Stimulated activated CD4-positive, alpha-beta T cell treated with anti-CD3 and anti-CD28 coated beads, TNF-alpha, amount 100 ng/mL, for 24 hours (primary cell): ENCODE measurements around the gene SAPCD1.

Source experiments
- DNase-seq, 3 experiments: peaks; one replicate each; pipeline ENCODE4 v3.0.0-alpha.2; 2020; ENCODE audit warnings: low read depth in 3 of 3

The SAPCD1 gene

DNA sequence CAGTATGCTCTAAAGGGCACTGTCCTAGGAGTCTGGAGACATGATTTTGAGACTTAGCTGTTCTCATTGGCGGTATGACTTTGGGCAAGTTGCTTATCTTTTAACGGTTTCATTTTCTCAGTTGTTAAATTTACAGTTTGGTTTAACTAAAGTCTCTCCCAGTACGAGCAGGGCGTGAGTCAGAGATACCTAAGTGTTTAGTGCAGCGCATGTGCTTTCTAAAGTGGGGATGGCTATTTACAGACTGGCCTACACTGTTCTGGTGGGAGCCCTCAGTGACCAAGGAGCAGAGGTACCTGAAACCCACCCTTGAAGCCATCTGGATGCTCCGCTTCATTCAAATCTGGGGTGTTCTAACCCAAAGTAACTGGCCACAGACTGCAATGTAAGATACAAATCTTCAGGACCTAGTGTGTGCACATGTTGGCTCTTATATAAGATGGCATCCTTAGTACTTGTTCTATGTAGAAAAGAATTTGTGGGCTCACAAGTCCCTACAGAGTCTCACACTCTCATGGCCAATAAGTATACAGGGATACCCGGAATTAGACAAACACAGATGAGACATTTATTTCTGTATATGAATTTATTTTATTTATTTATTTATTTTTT is 11.9 kb upstream of the SAPCD1 start:
- no peak for DNase-seq

DNA sequence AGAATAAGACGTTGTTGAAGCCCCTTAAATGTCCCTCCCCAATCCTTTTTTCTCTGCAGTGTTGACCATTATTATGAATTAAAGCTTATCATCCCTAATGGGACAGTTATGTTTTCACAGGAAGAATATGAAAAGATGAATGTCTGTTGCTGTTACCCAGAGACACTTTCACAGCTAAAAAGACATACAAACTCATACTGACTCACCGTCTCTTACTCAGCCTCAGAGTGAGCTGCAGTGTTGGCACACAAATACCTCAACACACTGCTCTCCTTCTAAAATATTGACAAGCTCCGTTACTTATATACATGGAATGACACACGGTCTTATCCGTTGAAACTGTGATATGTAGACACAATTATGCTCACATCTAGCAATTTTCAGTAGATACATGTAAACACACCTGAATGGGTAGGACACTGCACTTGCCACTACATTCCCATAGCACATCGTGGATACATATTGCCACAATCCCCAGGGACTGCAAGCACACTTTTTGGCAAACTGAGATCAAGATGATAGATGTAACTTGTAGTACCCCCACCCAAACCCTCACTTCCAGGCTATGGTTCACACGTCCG is 9.6 kb upstream of the SAPCD1 start:
- no peak for DNase-seq

DNA sequence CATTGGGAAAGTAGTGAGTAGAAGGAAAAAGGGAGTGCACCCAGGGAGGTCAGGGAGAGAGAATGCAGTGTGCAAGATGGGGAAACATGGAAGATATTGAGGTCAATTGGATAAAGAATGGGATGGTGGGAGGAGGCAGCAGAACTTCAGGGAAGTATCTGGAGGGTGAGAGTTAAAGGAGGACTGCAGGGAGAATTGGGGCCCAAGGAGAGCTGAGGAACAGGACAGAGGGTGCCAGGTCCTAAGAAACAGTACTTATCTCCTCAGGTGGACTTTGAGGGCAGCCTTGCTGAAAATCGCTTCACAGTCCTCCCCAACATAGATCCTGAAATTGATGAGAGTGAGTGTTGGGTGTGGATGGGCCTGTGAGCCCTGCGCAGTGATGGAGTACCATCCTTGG is 4.2 kb upstream of the SAPCD1 start:
- DNase-seq, result no peak

DNA sequence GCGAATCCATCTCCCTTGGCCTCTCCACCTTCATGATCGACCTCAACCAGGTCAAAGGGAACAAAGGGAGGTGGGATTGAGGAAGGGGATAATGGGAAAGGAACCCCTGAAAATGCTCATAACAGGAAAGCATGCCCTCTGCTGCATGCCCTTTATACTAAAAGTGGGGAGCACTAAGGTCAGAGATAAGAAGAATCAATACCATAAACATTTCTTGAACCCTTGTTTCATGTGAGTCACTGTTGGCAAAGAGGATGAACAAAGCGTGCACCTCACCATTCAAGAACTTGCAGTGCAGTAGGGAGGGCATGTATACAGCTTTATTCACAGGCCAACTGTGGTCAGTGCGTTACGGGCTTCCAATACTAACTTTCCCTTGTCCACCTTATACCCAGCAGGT is 1.7 kb upstream of the SAPCD1 start:
- no peak for DNase-seq

DNA sequence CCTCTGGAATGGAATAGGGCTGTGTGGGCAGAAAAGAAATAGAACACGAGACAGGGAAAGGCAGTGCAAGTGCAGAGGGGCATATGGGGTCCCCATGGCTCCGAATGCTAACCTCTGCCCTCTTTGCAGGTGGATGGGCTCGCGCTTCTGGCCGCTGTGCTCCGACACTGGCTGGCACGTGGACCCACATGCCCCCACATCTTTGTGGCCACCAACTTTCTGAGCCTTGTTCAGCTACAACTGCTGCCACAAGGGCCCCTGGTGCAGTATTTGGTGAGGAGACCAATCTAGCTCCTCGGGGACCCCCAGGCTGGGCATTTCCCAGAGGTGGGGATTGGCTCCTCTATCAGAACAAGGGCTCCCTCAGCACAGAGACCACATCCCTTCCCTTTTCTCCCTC is 1.1 kb upstream of the SAPCD1 start:
- DNase-seq, result no peak

DNA sequence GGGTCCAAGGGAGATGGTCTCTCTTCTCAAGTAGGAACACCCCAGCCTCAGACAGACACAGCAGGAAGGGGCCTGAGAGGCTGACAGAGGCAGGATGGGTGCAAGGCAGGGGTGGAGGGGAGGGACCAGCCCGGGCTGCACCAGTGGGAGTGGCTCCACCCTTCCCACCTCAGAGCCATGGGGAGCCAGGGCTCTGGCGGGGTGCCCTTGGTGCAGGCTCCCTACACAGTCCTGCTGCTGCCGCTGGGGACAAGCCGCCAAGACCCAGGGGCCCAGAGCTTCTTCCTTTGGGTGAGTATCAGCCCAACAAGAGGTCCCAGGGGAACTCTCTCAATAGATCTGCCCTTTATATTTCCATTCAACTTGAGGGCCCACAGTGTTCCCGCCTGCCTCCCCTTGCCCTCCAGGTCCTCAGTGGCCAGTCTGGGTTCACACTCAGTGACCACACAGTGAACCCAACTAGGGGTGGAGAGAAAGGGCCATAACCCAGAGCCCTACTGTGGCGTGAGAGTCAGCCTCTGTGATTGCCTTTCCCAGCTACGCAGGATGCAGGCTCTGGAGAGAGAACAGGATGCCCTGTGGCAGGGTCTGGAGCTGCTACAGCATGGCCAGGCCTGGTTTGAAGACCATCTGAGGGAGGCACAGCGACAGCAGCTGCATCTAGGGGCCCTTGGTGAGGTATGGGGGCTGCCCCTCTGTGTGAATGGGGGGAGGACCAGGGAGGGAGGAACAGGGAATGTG is 592 bp downstream of the SAPCD1 start:
- no peak for DNase-seq

DNA sequence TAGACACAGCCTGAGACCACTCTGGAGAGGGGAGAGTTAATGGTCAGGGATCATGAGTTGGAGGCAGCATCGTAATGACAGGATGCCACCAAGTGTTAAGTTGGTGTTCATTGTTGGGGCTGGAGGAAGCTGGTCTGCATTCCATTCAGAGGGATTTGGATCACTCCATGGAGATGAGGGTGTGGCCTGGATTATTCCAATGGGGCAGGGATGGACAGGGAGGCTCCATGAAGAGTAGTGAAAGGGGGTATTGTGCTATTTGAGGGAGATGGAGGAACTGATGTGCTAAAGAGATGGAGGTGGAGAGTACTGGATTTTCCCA is 1.1 kb downstream of the SAPCD1 start:
- DNase-seq, result no peak

DNA sequence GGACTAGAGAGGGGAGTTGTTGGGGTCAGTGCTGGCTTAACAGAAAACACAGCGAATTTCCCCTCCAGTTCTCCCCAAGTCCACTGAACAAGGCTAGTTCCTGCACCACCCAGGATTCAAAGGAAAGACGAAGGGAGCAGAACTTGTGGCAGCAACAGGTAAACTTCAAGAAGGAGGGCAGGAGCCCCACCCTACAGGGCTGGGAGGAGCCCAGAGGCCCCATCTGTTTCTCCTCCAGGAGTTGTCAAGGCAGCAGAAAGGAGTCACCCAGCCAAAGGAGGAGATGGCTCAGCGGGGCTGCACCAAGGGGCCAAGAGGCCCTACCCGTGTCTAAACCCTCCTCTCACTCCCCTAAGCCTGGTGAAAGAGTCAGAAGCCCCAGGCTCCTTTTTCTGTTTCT is 1.7 kb downstream of the SAPCD1 start:
- no peak for DNase-seq

DNA sequence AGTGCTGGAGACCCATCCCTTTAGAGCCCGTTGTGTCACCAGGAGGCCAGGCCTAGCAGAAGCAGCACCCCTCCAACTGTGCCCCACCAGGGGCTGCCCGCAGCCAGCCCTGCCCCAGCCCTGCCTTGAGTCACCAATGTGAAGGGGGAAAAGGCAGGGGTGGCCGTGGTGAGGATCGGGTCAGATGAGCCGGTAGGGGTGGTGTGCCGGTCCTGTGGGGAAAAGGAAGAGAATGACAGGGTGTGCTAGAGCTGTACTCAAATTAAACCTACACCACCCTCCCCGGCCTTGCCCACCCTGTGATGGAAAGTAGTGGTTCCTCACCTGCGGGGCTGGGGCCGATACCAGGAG is 3.1 kb downstream of the SAPCD1 start:
- DNase-seq, result no peak

DNA sequence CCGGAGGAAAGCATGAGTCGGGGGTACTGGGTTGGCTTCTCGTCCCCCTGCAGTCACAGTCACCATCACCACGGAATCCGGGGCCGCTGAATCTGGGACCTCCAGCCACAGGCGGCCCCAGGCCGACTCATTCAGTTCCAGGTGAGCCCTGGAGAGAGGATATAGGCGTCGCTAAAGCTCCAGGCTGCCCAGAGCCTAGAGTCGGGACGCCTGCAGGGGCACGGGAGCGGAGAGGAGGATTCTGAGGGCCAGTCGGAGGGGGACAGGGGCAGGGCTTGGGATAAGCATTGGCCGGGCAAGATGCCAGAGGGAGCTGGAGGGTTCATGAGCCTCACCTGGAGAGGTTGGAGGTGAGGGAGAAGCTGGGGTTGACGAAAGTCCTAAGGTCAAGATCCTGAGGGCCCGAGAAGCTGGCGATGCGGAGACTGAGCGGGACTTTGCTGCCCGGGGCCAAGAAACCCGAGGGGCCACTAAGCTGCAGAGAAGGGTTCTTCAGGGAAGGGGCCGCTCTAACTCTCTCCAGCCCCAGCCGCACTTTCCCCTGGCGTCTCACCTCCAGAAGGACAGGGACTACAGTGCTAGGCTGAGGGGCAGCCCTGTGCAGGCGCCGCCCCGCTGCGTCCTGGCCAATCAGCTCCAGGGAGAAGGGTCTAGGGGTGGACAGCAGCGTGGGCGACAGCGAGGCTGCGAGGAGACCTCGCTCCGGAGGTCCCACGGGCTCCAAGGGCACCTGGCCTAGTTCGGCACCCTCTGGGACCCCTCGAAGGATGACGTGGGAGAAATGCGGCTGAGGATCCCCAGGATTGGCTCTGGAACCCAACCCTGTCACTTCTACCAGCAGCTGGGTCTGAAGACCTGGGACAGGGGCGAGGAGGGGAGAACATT is 3.7 kb downstream of the SAPCD1 start:
- DNase-seq, result no peak

DNA sequence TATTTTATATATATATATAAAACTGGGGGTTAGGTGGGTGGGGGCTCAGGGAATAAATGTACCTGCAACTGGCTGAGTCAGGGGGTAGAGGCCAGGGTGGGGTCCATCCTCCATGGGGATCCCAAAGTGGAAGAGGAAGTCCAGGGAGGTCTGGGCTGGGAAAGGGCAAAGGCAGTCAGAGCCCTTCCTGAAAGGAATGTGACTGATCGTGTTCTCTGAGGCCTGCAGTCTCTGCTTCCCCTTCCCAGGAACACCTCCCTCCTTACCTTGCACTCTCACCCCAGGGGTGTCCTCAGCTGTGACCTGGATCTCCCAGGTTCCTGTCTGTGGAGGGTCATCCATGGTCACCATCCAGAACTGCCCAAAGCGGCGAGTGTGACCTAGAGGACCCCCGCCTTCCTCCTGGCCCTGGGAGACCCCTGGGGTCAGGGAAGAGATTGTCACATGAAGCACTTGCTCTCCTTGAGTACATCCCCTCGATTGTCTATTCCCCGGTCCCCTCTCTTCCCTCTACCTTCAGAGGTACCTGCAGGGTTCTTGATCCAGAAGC is 4.7 kb downstream of the SAPCD1 start:
- no peak for DNase-seq

DNA sequence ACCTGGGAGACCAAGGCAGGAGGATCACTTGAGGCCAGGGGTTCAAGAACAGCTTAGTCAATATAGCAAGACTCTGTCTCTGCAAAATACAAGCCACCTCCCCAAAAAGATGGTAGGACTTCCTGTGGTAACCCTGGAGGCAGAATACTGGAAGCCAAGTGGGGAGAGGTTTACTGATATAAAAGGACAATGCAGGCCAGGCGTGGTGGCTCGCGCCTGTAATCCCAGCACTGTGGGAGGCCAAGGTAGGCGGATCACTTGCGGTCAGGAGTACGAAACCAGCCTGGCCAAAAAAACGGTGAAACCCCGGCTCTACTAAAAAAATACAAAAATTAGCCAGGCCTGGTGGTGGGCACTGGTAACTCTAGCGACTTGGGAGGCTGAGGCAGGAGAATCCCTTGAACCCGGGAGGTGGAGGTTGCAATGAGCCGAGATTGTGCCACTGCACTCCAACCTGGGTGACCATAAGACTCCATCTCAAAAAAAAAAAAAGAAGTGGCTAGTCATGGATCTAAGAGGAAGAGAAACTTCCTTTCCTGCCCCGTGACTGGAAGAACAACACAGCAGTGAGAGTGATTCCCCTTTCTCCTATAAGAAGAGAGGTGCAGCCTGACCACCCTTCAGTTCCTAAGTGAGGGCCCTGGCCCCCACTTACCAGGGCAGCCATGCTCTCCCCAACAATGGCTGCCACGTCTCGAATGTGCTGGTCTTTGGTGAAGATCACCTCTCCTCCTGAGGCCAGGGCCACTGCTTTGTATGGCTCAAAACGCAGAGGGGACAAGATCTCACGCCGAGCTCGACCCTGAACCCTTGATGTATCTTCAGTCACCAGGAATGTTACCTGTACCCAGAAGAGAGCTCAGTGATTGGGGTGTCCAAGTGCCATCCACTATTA is 6.2 kb downstream of the SAPCD1 start:
- no peak for DNase-seq

DNA sequence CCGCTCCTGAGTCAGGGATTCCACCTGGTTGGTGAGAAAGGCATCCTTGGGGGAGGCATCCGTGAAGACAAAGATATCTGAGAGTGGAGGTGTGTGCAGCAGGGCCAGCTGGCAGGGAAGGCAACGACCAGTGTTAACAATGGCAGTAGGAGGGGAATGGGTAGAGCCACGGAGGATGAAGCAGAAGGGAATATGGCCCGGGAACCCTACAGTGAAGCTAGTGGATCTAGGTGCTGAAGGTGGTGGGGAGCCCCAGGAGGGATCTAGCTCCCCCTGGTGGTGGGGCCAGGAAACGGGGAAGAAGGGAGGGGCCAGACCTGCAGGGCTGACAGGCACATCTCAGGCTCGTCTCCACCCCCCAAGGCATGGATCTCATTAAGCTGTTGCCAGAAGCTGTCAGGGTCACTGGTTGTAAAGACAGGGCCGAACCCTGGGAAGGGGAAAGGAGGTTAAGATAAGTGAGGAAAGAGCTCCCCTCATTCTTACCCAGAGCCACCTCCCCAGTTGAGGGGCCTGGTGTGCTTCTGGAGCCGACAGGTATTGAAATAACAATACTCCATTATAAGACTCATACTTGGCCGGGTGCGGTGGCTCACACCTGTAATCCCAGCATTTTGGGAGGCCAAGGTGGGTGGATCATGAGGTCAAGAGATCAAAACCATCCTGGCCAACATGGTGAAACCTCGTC is 7.4 kb downstream of the SAPCD1 start:
- DNase-seq, result peak; percentile 61 to 80 (median 74)

DNA sequence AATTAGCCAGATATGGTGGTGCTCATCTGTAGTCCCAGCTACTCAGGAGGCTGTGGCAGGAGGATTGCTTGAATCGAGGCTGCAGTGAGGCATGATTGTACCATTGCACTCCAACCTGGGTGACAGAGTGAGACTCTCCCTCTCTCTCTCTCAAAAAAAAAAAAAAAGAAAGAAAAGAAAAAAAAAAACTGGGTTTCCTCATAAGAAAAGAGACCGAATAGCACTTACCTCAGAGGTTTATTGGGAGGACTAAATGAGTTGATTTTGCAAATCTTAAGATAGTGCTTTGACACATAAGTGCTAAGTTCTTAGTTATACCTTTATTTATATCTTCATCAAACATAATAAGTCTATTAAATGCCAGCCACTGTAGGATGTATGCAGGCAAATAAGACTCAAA is 8.4 kb downstream of the SAPCD1 start:
- no peak for DNase-seq

DNA sequence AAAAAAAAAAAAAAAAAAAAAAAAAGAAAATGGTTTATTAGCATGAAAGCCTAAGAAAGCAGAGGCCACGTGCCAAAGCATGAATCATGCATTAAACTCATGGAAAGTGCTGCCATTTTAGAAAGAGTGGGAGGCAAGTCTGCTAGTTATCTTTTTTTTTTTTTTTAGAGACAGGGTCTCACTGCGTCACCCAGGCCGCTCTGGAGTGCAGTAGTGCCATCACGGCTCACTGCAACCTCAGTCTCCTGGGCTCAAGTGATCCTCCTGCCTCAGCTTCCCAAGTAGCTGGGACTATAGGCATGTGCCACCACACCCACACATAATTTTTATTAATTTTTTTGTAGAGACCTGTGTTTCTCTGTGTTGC is 9.5 kb downstream of the SAPCD1 start:
- no peak for DNase-seq

DNA sequence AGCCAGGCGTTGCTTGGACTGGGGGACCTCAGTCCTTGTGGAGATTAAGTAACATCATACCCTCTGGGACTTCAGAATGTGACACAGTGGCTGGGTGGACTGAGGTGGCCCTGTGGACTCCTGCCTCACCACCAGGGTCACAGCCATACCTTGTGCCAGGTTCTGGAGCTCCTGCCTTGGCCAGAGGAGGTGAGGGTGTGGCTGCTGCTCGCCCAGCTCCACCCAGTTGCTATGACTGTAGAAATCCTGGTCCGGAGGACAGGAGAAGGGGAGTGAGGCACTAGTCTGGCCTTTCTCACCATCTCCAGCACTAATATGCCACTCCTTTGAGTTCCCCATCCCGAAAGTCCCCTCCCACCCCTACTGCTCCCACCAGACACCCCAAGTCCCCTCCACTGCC is 12.7 kb downstream of the SAPCD1 start:
- DNase-seq, result no peak

DNA sequence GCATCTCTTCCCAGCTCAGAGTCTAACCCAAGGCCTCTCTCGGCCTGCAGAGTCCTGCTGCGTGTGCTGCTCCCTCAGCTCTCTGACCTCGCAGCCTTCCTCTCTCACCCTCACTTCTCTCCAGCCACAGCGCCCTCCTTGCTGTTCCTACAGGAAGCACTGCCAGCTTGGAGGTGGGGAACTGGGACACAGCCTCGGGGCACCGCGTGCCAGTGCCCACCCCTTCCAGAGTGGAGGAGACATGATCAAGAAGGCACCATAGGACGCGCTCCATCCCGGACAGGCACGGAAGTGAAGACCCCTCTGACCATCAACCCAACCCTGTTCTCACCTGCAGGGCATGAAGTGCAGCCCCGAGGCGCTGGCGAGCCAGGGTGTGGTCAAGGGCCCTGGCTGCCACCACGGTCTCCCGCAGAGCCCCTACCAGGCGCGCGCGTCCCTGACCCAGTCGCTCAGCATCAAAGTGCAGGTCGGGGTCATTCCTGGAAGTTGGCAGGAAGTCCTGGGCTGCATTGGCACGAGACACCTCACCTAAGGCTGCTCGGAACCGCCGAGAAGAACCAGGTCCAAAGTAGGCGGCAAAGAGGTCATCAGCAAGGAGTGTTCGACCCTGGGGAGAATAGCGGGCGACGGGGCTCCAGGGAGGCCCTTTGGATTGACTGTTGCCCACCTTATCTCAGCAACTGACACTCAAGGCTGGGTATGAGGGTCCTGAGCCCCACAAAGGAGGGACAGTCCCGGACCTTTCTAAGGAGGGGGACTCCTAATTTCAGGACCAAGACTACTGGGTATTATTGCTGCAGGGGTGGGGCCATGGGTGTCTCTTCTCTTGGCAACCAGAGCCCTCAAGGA is 13.4 kb downstream of the SAPCD1 start:
- DNase-seq, result no peak

DNA sequence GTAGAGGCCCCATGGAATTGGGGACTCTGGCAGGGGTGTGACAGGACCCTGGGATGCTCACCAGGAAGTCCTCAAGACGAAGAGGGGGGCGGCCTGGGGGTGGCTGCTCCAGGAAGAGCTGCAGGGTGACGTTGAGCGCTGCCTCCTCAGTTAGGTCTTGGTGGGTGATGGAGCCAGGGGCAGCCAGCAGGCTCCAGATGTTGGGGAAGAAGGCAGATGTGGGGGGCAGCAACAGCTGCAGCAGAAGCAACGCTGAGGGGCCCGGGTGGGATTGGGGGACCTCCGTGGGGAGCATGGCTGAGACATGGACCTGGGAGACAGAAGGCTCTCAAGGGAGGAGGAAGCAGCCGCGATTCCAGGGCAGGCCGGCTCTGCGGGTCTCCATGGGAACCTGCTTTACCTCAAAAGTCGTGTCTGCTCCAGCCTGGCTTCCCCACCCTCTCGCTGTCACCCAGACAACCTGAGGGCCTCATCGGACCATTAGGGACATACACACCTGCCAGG is 14.1 kb downstream of the SAPCD1 start:
- DNase-seq, result no peak

DNA sequence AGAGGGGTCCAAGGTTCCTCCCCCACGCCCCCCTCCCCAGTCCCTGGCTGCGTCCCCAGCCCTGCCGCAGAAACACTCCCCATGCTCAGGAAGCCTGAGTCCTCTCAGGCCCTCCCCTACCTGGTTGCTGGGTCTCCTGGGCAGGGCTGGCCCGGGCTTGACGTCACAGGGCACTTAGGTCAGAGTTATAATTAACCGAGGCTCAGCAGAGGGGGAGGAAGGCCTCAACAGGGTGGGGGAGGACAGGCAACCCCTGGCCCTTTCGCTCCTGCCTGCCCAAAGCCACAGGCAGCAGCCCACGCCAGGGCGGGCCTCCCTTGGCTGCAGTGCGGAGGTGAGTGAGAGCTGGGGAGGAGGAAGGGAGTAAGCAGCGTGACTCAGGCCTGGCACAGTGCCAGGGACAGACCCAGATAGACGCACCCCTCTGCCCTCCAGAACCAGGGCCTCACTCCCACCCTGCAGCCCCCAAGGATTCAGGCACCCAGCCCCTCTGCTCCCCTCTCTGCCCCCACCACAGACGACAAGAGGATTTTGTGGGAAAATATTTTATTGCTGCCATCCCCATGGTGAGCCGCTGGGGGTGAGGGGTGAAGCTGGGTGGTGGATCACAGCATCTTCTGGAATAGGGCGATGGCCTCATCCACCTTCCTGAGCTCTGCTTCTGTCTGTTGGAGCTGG is 14.7 kb downstream of the SAPCD1 start, which contains the start of gene VWA7:
TSS of gene VWA7 (minus strand) at position 340 of the 678 bp plus-strand sequence. CDS start 549 bp downstream, outside the sequence.
- peak; percentile 44 to 82 (median 57) for DNase-seq
